Breast epithelium (tissue), 3 donors: ENCODE measurements around the gene EVI2A.

Source experiments
- CTCF ChIP-seq, 3 donors: fragments of 450-650 bp; IDR thresholded peaks; one replicate each; pipeline ENCODE4 v1.5.1; 2016 to 2017; ENCODE audit warnings: antibody characterized with exemption in 3 of 3, mild to moderate bottlenecking in 3 of 3, moderate library complexity in 3 of 3
- POLR2A ChIP-seq: fragments of 450-650 bp; IDR thresholded peaks from one replicate; pipeline ENCODE4 v1.6.1; 2016; ENCODE audit warnings: antibody characterized with exemption, mild to moderate bottlenecking, moderate library complexity
- POLR2AphosphoS5 ChIP-seq, 3 donors: sonication (generic); formaldehyde crosslinking; IDR thresholded peaks; one replicate each; pipeline ENCODE4 v1.6.1; 2017; ENCODE audit warnings: antibody characterized with exemption in 3 of 3

GRCh38 chr17:31273516-31273915 is 47.9 kb downstream of the EVI2A start:
- no peak for TF ChIP-seq CTCF (IDR thresholded peaks at IDR 0.05)
- no peak for TF ChIP-seq POLR2AphosphoS5 (IDR thresholded peaks at IDR 0.05)
- no peak for TF ChIP-seq POLR2A
